Thymus (tissue), 11 donors: ENCODE results near the gene NAA80. TPM values are rescaled to one million over a fixed set of nuclear protein-coding genes. Genes with fewer than 3 reads are reported as not detected.
"Not testable (repeated sequence)": the region's sequence is repeated elsewhere in the genome, so short reads cannot be mapped to it uniquely, and the experiment has no call there.

ENCODE experiments used
- DNase-seq, 9 donors: peaks; one replicate each; pipeline ENCODE4 v3.0.0-alpha.2; 2013; ENCODE audit warnings: low spot score in 9 of 9, low read depth in 6 of 9, missing footprints in 1 of 9
- H3K27ac ChIP-seq, 2 donors: one replicate each; pipeline ENCODE4 v1.5.1; 2013; ENCODE audit warnings: control low read depth in 1 of 2, low read depth in 1 of 2, low read length in 1 of 2, mild to moderate bottlenecking in 1 of 2, moderate library complexity in 1 of 2
- H3K27me3 ChIP-seq, 2 donors: one replicate each; pipeline ENCODE4 v1.5.1; 2013; ENCODE audit warnings: low read length in 1 of 2; ENCODE audit not compliant: control insufficient read depth in 2 of 2, insufficient read depth in 1 of 2
- H3K36me3 ChIP-seq, 2 donors: one replicate each; pipeline ENCODE4 v1.5.1; 2013; ENCODE audit warnings: low read length in 1 of 2, mild to moderate bottlenecking in 1 of 2, moderate library complexity in 1 of 2; ENCODE audit not compliant: control insufficient read depth in 2 of 2, insufficient read depth in 2 of 2
- H3K4me1 ChIP-seq, 2 donors: one replicate each; pipeline ENCODE4 v1.5.1; 2013; ENCODE audit warnings: low read length in 2 of 2; ENCODE audit not compliant: control insufficient read depth in 2 of 2, insufficient read depth in 2 of 2
- H3K4me3 ChIP-seq, 2 donors: one replicate each; pipeline ENCODE4 v1.5.1; 2013; ENCODE audit warnings: low read length in 2 of 2, control low read depth in 1 of 2, mild to moderate bottlenecking in 1 of 2
- H3K9me3 ChIP-seq, 2 donors: one replicate each; pipeline ENCODE4 v1.5.1; 2013; ENCODE audit warnings: low read length in 1 of 2, mild to moderate bottlenecking in 1 of 2; ENCODE audit not compliant: control insufficient read depth in 2 of 2, insufficient read depth in 1 of 2
- WGBS: extraction: QIAGEN DNeasy Blood & Tissue Kit; methylation state at CpG from one replicate; pipeline ENCODE4 v1.1.7; 2013; 5-methylcytosine and 5-hydroxymethylcytosine counted together
- polyA plus RNA-seq: library from polyadenylated mRNA; stranded (reverse); fragments of 200-250 nt; gene quantifications from one replicate; pipeline ENCODE4 v1.2.3, GENCODE V29; 2013
- total RNA-seq: library from RNA; stranded (reverse); fragments of 120-200 nt; gene quantifications from one replicate; pipeline ENCODE4 v1.2.4, GENCODE V29; 2013
- donor health status: healthy.

NAA80 gene
- total and polyA plus RNA-seq, 2 donors = 6.4 to 23.7 TPM

- Histone ChIP-seq H3K36me3 (no peaks in the 10 kb centered on the region), H3K9me3 (no peaks in the 10 kb centered on the region), H3K4me3 (no peak overlapping the region), H3K27ac (no peak overlapping the region), H3K27me3 (peaks cover 9 to 57% of the 10 kb centered on the region in 2 donors), H3K4me1 (peaks cover 0 to 11% of the 10 kb centered on the region in 2 donors)
- no peak for DNase-seq
- 82% methylated on average over 1 of the region's 1 CpG for WGBS
Observed at GRCh38 chr3:50265571-50265970, 33.6 kb downstream of the NAA80 start.

- H3K9me3 ChIP-seq = no peaks in the 10 kb centered on the region
- WGBS = 92% methylated on average over 7 of the region's 7 CpGs
- H3K27ac ChIP-seq = no peak overlapping the region
- H3K4me1 ChIP-seq = peaks cover 3 to 15% of the 10 kb centered on the region in 2 donors
- no peaks in the 10 kb centered on the region for H3K36me3 ChIP-seq
- H3K27me3 ChIP-seq = peaks cover 9 to 58% of the 10 kb centered on the region in 2 donors
- no peak for DNase-seq
- no peak overlapping the region for H3K4me3 ChIP-seq
Observed at GRCh38 chr3:50264964-50265485, 34.2 kb downstream of the NAA80 start.

- Histone ChIP-seq H3K4me3 (no peak overlapping the region), H3K27me3 (peaks cover 8 to 52% of the 10 kb centered on the region in 2 donors), H3K27ac (no peak overlapping the region), H3K4me1 (peaks cover 3 to 20% of the 10 kb centered on the region in 2 donors), H3K9me3 (no peaks in the 10 kb centered on the region), H3K36me3 (peaks cover 0 to 2% of the 10 kb centered on the region in 2 donors)
- 78% methylated on average over 7 of the region's 7 CpGs for WGBS
- DNase-seq = no peak
Observed at GRCh38 chr3:50264383-50264963, 34.7 kb downstream of the NAA80 start.

GRCh38 chr3:50263478-50264382 is 35.5 kb downstream of the NAA80 start:
- DNase-seq = no peak

GRCh38 chr3:50262778-50263177 is 36.4 kb downstream of the NAA80 start:
- peaks cover 3 to 30% of the 10 kb centered on the region in 2 donors for H3K4me1 ChIP-seq

More at GRCh38 chr3:50263478-50264382, 35.5 kb downstream of the NAA80 start:
- Histone ChIP-seq H3K4me3 (no peak overlapping the region), H3K9me3 (no peaks in the 10 kb centered on the region), H3K4me1 (peaks cover 3 to 23% of the 10 kb centered on the region in 2 donors), H3K27ac (no peak overlapping the region), H3K27me3 (peaks cover 7 to 45% of the 10 kb centered on the region in 2 donors), H3K36me3 (peaks cover 0 to 5% of the 10 kb centered on the region in 2 donors)
- WGBS = 94% methylated on average over 6 of the region's 6 CpGs

GRCh38 chr3:50262200-50262599 is 37.0 kb downstream of the NAA80 start:
- Histone ChIP-seq H3K27me3 (peaks cover 3 to 30% of the 10 kb centered on the region in 2 donors), H3K36me3 (peaks cover 13 to 20% of the 10 kb centered on the region in 2 donors), H3K4me1 (peaks cover 3 to 30% of the 10 kb centered on the region in 2 donors)
- H3K4me3 ChIP-seq, H3K9me3 ChIP-seq, H3K27ac ChIP-seq, DNase-seq: not testable (repeated sequence)
- WGBS = 98% methylated on average over 4 of the region's 4 CpGs

More at GRCh38 chr3:50262778-50263177, 36.4 kb downstream of the NAA80 start:
- Histone ChIP-seq H3K27ac (no peak overlapping the region), H3K4me3 (no peak overlapping the region), H3K36me3 (peaks cover 7 to 15% of the 10 kb centered on the region in 2 donors), H3K27me3 (peaks cover 7 to 35% of the 10 kb centered on the region in 2 donors), H3K9me3 (no peaks in the 10 kb centered on the region)
- DNase-seq = no peak
- WGBS = 96% methylated on average over 7 of the region's 7 CpGs

- Histone ChIP-seq H3K4me3 (no peak overlapping the region), H3K9me3 (no peaks in the 10 kb centered on the region), H3K4me1 (peaks cover 3 to 30% of the 10 kb centered on the region in 2 donors), H3K27me3 (peaks cover 0 to 23% of the 10 kb centered on the region in 2 donors), H3K36me3 (peaks cover 20 to 27% of the 10 kb centered on the region in 2 donors), H3K27ac (no peak overlapping the region)
- no peak for DNase-seq
- WGBS = 97% methylated on average over 2 of the region's 2 CpGs
Observed at GRCh38 chr3:50261505-50261904, 37.7 kb downstream of the NAA80 start.

GRCh38 chr3:50260942-50261441 is 38.2 kb downstream of the NAA80 start:
- WGBS = 97% methylated on average over 5 of the region's 5 CpGs
- H3K36me3 ChIP-seq = peaks cover 25 to 32% of the 10 kb centered on the region in 2 donors
- H3K27me3 ChIP-seq = peaks cover 0 to 17% of the 10 kb centered on the region in 2 donors
- no peak overlapping the region for H3K27ac ChIP-seq
- H3K4me3 ChIP-seq = no peak overlapping the region
- H3K4me1 ChIP-seq = peaks cover 3 to 30% of the 10 kb centered on the region in 2 donors
- no peak for DNase-seq
- no peaks in the 10 kb centered on the region for H3K9me3 ChIP-seq
